IgD-negative memory B cell (primary cell): ENCODE results near the gene OR6C68. TPM values are rescaled to one million over a fixed set of nuclear protein-coding genes. Genes with fewer than 3 reads are reported as not detected.

Source experiments
- H3K27ac Mint-ChIP-seq, 3 donors: one replicate each; pipeline ENCODE4 v1.8.0; 2020 to 2022; ENCODE audit warnings: mild to moderate bottlenecking in 3 of 3, mixed read lengths in 3 of 3, moderate library complexity in 1 of 3
- H3K27me3 Mint-ChIP-seq: one replicate; pipeline ENCODE4 v1.8.0; 2021; ENCODE audit warnings: mixed read lengths
- H3K36me3 Mint-ChIP-seq: one replicate; pipeline ENCODE4 v1.8.0; 2020; ENCODE audit warnings: mild to moderate bottlenecking, mixed read lengths
- H3K4me1 Mint-ChIP-seq, 3 donors: one replicate each; pipeline ENCODE4 v1.8.0; 2020 to 2022; ENCODE audit warnings: mixed read lengths in 3 of 3, mild to moderate bottlenecking in 1 of 3
- H3K4me3 Mint-ChIP-seq, 4 donors: one replicate each; pipeline ENCODE4 v1.8.0; 2020 to 2022; ENCODE audit warnings: mild to moderate bottlenecking in 4 of 4, mixed read lengths in 4 of 4, moderate library complexity in 3 of 4
- H3K9me3 Mint-ChIP-seq, 3 donors: one replicate each; pipeline ENCODE4 v1.8.0; 2020 to 2021; ENCODE audit warnings: mixed read lengths in 3 of 3, mild to moderate bottlenecking in 1 of 3
- polyA plus RNA-seq: library from polyadenylated mRNA; unstranded; fragments of 300-500 nt; fragmentation: Illumina TruSeq; gene quantifications from one replicate; pipeline ENCODE4 v1.2.3, GENCODE V29; 2021

Gene OR6C68
- polyA plus RNA-seq, 1 donor from 2014 or later, result not detected

- no peaks in the 10 kb centered on the region for H3K36me3 Mint-ChIP-seq
- H3K27me3 Mint-ChIP-seq, result peaks cover 9% of the 10 kb centered on the region
- no peak overlapping the region for H3K27ac Mint-ChIP-seq
- peaks cover 3 to 10% (median 7%) of the 10 kb centered on the region in 3 donors for H3K9me3 Mint-ChIP-seq
- no peaks in the 10 kb centered on the region for H3K4me1 Mint-ChIP-seq
- H3K4me3 Mint-ChIP-seq, result no peak overlapping the region
Observed at GRCh38 chr12:55515696-55516095, 23.5 kb downstream of the OR6C68 start.

- Mint-ChIP-seq H3K4me1 (no peaks in the 10 kb centered on the region), H3K27me3 (peaks cover 9% of the 10 kb centered on the region), H3K9me3 (peaks cover 3 to 10% (median 7%) of the 10 kb centered on the region in 3 donors), H3K36me3 (no peaks in the 10 kb centered on the region), H3K27ac (no peak overlapping the region), H3K4me3 (no peak overlapping the region)
Observed at GRCh38 chr12:55516391-55516790, 24.2 kb downstream of the OR6C68 start.

Other genes with a start within 250 kb of the OR6C68 start
- not detected for gene OR6C74, start 247.8 kb upstream of the OR6C68 start, polyA plus RNA-seq
- not detected for gene OR6C6, start 195.8 kb upstream of the OR6C68 start, polyA plus RNA-seq
- not detected for gene OR6C1, start 178.0 kb upstream of the OR6C68 start, polyA plus RNA-seq
- gene OR6C3, start 161.6 kb upstream of the OR6C68 start, polyA plus RNA-seq, result not detected
- not detected for gene OR6C75, start 129.4 kb upstream of the OR6C68 start, polyA plus RNA-seq
- not detected for gene OR6C65, start 91.8 kb upstream of the OR6C68 start, polyA plus RNA-seq
- gene OR6C76, start 66.1 kb upstream of the OR6C68 start, polyA plus RNA-seq, result not detected
- gene OR6C2, start 48.3 kb upstream of the OR6C68 start, polyA plus RNA-seq, result not detected
- not detected for gene OR6C70, start 22.2 kb upstream of the OR6C68 start, polyA plus RNA-seq
- not detected for gene OR6C4, start 57.2 kb downstream of the OR6C68 start, polyA plus RNA-seq
- gene OR2AP1, start 80.1 kb downstream of the OR6C68 start, polyA plus RNA-seq, result not detected
- not detected for gene OR10P1, start 144.5 kb downstream of the OR6C68 start, polyA plus RNA-seq
- 0.13 TPM for gene ITGA7, start 215.5 kb downstream of the OR6C68 start, polyA plus RNA-seq
- gene BLOC1S1, start 223.7 kb downstream of the OR6C68 start, polyA plus RNA-seq, result 174 TPM
- gene RDH5, start 228.0 kb downstream of the OR6C68 start, polyA plus RNA-seq, result 2.2 TPM
- 171 TPM for gene CD63, start 236.6 kb downstream of the OR6C68 start, polyA plus RNA-seq